K562 (cell line): ENCODE measurements around the gene TNF. TPM values are rescaled to one million over a fixed set of nuclear protein-coding genes. Genes with fewer than 3 reads are reported as not detected.

Experiments
- ARID2 ChIP-seq: fragments of 450-650 bp; IDR thresholded peaks from 2 replicates; pipeline ENCODE4 v1.6.1; 2017; ENCODE audit warnings: antibody characterized with exemption, mild to moderate bottlenecking
- FOXA3 ChIP-seq, 2 experiments: fragments of 450-650 bp in 1 of 2; sonication (generic) in 1 of 2; formaldehyde crosslinking; IDR thresholded peaks in 1 of 2; conservative IDR thresholded peaks in 1 of 2; 2 replicates each; pipeline versions ENCODE4 v1.4.0 to v1.8.0; 2020 to 2022; ENCODE audit warnings: mild to moderate bottlenecking in 2 of 2, missing genetic modification reagents in 1 of 2
- FOXK1 ChIP-seq: sonication (generic); formaldehyde crosslinking; IDR thresholded peaks from 2 replicates; pipeline ENCODE4 v1.8.0; 2022; ENCODE audit warnings: missing genetic modification reagents, mild to moderate bottlenecking, borderline replicate concordance
- NBN ChIP-seq: fragments of 450-650 bp; IDR thresholded peaks from 2 replicates; pipeline ENCODE4 v1.6.1; 2016; ENCODE audit warnings: low read depth, mild to moderate bottlenecking
- SMC3 ChIP-seq: conservative IDR thresholded peaks from 2 replicates; pipeline ENCODE4 v1.6.1; 2011; ENCODE audit warnings: low read depth, low read length, improper control_type of control experiment; ENCODE audit not compliant: insufficient read depth
- polyA plus RNA-seq, 8 experiments: library from polyadenylated mRNA; depleted of rRNA in 4 of 8; stranded (reverse) in 5 of 8; unstranded in 3 of 8; fragments of >200 nt; fragmentation: Nextera tagmentation in 2 of 8; fragmentation: Illumina TruSeq in 1 of 8; extraction: Ambion mirVana in 2 of 8; extraction: Trizol in 1 of 8; gene quantifications; 2 replicates each; pipeline versions ENCODE4 v1.2.1 to v1.2.3, GENCODE V29; 2011 to 2014; ENCODE audit warnings: inconsistent platforms in 1 of 8, missing spikeins in 1 of 8
- total RNA-seq, 7 experiments: library from RNA; depleted of rRNA in 6 of 7; stranded (reverse); fragments of >200 nt in 6 of 7; fragmentation: Illumina TruSeq in 2 of 7; extraction: Trizol in 2 of 7; gene quantifications; 2 replicates each; pipeline versions ENCODE4 v1.2.1 to v1.2.3, GENCODE V29; 2011 to 2021; ENCODE audit warnings: low replicate concordance in 1 of 7
- TF ChIP-seq, protein P1 (sequence below), 2 experiments: fragments of 450-650 bp; IDR thresholded peaks; 2 replicates each; pipeline ENCODE4 v1.6.1; 2016
- TF ChIP-seq, protein P2 (sequence below): fragments of 450-650 bp; formaldehyde crosslinking; IDR thresholded peaks from 2 replicates; pipeline ENCODE4 v1.4.0; 2020; ENCODE audit warnings: mild to moderate bottlenecking, moderate library complexity

The TNF gene
- total and polyA plus RNA-seq, 9 of the 15 experiments (the other 6 are each of a cell fraction or from before 2014, with no cell fraction given), result 0.08 to 0.40 TPM; not detected in 7

DNA sequence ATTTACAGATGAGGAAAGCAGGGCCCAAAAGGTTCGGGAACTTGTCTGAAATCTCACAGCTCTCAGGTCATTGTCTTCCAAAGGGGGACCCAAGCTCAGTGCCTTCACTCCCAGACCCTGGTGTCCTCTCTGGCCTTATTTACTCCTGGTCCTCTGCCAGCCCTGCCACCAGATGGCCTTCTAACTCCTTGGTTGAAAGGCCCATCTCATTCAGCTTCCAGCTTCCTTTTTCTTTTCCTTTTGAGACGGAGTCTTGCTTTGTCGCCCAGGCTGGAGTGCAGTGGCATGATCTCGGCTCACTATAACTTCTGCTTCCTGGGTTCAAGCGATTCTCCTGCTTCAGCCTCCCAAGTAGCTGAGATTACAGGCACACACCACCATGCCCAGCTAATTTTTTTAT is 24.0 kb upstream of the TNF start (continued):
- TF ChIP-seq SMC3, result peak; percentile 90
- TF ChIP-seq ARID2, result peak; percentile 86; the same call in 1 of the 2 replicates
- TF ChIP-seq FOXK1 (CRISPR knock-in tag), result peak; percentile 67; the same call in 1 of the 2 replicates
- 0 out of 2 replicates have a peak, but pooled peaks have one; percentile 39 for TF ChIP-seq NBN
- TF ChIP-seq, protein P1, sequence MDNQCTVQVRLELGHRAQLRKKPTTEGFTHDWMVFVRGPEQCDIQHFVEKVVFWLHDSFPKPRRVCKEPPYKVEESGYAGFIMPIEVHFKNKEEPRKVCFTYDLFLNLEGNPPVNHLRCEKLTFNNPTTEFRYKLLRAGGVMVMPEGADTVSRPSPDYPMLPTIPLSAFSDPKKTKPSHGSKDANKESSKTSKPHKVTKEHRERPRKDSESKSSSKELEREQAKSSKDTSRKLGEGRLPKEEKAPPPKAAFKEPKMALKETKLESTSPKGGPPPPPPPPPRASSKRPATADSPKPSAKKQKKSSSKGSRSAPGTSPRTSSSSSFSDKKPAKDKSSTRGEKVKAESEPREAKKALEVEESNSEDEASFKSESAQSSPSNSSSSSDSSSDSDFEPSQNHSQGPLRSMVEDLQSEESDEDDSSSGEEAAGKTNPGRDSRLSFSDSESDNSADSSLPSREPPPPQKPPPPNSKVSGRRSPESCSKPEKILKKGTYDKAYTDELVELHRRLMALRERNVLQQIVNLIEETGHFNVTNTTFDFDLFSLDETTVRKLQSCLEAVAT (IDR thresholded peaks at IDR 0.05), result 0 out of 4 replicates have a peak, but pooled peaks of 1 of the 2 experiments have one; percentile 22
- TF ChIP-seq, protein P2, sequence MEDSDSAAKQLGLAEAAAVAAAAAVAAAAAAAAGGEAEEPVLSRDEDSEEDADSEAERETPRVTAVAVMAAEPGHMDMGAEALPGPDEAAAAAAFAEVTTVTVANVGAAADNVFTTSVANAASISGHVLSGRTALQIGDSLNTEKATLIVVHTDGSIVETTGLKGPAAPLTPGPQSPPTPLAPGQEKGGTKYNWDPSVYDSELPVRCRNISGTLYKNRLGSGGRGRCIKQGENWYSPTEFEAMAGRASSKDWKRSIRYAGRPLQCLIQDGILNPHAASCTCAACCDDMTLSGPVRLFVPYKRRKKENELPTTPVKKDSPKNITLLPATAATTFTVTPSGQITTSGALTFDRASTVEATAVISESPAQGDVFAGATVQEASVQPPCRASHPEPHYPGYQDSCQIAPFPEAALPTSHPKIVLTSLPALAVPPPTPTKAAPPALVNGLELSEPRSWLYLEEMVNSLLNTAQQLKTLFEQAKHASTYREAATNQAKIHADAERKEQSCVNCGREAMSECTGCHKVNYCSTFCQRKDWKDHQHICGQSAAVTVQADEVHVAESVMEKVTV, result peak; percentile 91
- peak in 1 of 2 experiments; percentile 61; a peak in 1 of 4 replicates for TF ChIP-seq FOXA3 (CRISPR knock-in tag; conservative IDR thresholded peaks at IDR 0.05 in 1 of 2, IDR thresholded peaks at IDR 0.05 in 1 of 2)
- TF ChIP-seq, all 486 proteins: peak for 14; not testable (repeated sequence) for 472
